GM06990 (cell line): ENCODE measurements around the gene LACTBL1.

Source experiments
- DNase-seq: peaks from one replicate; pipeline ENCODE4 v3.0.0-alpha.2; 2011; ENCODE audit not compliant: insufficient read length; ENCODE audit errors: extremely low read depth
- H3K27me3 ChIP-seq: replicated peaks from 2 replicates; pipeline ENCODE4 v1.6.0; 2011; ENCODE audit warnings: low read length; ENCODE audit not compliant: control insufficient read depth, insufficient read depth
- H3K36me3 ChIP-seq: 2 replicates; pipeline ENCODE4 v1.5.1; 2011; ENCODE audit warnings: low read length; ENCODE audit not compliant: control insufficient read depth, insufficient read depth
- H3K4me3 ChIP-seq: replicated peaks from 2 replicates; pipeline ENCODE4 v1.5.1; 2011; ENCODE audit warnings: low read depth, mild to moderate bottlenecking, control low read depth, low read length
- TF ChIP-seq, protein P1 (sequence below): IDR thresholded peaks from 2 replicates; pipeline ENCODE4 v1.5.1; 2011; ENCODE audit warnings: low read length, control low read depth, mild to moderate bottlenecking, inconsistent platforms; ENCODE audit not compliant: insufficient read depth, poor library complexity, severe bottlenecking

LACTBL1 gene

DNA sequence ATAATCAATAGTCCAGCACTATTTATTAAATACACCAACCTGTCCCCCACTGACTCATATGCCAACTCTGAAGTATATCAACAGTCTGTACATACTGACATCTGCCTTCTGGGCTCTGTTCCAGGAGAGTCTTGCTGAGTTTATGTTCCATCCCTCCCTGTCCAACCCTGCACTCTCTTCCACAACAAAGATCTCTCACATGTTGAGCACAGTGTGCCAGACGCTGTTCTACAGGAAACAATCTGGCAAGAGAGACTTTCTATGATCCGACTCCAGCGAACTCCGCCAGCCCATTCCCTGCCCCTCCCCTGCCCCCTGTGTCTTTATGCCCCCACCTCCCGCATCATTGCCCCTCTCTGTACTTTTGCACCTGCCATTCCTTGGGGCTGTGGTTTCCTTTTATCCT lies 3.4 kb downstream of the LACTBL1 start:
- Histone ChIP-seq H3K27me3 (no peaks in the 10 kb centered on the region; the same call in none of the 2 replicates), H3K36me3 (no peaks in the 10 kb centered on the region), H3K4me3 (no peak overlapping the region)
- DNase-seq: no peak
- TF ChIP-seq, protein P1, sequence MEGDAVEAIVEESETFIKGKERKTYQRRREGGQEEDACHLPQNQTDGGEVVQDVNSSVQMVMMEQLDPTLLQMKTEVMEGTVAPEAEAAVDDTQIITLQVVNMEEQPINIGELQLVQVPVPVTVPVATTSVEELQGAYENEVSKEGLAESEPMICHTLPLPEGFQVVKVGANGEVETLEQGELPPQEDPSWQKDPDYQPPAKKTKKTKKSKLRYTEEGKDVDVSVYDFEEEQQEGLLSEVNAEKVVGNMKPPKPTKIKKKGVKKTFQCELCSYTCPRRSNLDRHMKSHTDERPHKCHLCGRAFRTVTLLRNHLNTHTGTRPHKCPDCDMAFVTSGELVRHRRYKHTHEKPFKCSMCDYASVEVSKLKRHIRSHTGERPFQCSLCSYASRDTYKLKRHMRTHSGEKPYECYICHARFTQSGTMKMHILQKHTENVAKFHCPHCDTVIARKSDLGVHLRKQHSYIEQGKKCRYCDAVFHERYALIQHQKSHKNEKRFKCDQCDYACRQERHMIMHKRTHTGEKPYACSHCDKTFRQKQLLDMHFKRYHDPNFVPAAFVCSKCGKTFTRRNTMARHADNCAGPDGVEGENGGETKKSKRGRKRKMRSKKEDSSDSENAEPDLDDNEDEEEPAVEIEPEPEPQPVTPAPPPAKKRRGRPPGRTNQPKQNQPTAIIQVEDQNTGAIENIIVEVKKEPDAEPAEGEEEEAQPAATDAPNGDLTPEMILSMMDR: no peak

DNA sequence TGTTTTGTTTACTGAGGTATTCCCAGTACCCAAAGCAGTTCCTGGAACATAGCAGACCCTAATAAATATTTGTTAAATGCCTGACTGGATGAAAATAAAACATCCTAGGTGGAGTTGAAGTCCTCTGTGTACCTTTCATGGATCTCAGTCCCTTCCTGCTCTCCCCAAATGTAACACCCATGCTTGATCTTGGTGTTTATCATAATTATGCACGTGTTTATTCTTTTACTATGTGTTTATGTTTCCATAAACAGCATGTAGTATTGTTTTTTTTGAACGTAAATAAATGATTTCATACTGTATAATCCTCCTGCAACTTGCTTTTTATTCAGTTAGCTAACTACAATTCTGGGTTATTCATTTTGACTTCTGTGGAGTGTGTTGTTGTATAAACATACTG lies 4.8 kb downstream of the LACTBL1 start:
- Histone ChIP-seq H3K4me3 (no peak overlapping the region), H3K27me3 (no peaks in the 10 kb centered on the region; the same call in none of the 2 replicates), H3K36me3 (no peaks in the 10 kb centered on the region)
- no peak for DNase-seq
- TF ChIP-seq, protein P1: no peak

DNA sequence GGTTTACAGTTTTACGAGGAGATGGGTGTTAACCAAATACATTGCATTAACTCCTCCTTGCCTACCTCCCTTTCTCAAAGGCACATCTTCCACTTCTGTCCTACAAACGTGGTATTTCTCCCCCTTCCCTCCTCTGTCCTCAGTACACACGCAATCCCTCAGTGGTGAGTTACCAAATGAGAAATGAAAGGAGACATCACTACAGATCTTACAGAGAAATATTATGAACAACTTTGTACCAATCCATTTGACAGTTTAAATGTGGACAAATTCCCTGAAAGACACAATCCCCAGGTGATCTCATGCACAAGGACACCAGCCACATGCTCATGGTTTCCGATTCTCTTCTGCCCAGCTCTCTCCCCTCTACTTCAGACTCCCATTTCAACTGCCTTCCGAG lies 6.4 kb downstream of the LACTBL1 start:
- no peak overlapping the region for H3K4me3 ChIP-seq
- no peaks in the 10 kb centered on the region; the same call in 1 of the 2 replicates for H3K27me3 ChIP-seq
- TF ChIP-seq, protein P1: no peak
- no peaks in the 10 kb centered on the region for H3K36me3 ChIP-seq
- DNase-seq: no peak

GRCh38 chr1:22963044-22963677 lies 9.5 kb downstream of the LACTBL1 start:
- Histone ChIP-seq H3K27me3 (no peaks in the 10 kb centered on the region), H3K4me3 (no peak overlapping the region), H3K36me3 (no peaks in the 10 kb centered on the region)
- DNase-seq: no peak
- TF ChIP-seq, protein P1: no peak

DNA sequence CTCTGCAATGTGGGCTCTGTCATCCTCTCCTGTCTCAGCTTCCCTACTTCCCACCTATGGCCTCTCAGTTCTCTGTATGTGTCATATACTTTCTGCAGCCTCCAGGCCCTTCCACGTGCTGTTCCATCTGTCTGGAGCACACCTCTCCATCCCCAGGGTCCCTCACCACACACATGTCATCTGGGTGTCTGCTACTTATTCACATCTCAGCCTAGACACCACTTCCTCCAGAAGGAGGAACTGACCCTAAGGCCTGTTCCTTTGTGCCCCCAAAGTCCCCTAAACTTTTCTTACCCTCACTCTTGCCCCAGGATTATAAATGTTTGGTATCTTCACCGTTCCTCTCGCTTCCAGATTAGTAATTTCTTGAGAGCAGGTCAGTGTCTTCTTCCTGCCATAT lies 10.1 kb downstream of the LACTBL1 start:
- no peaks in the 10 kb centered on the region for H3K36me3 ChIP-seq
- no peak overlapping the region for H3K4me3 ChIP-seq
- no peaks in the 10 kb centered on the region for H3K27me3 ChIP-seq
- DNase-seq: no peak
- TF ChIP-seq, protein P1: no peak
